HepG2 (cell line): ENCODE measurements around the gene ST8SIA6.

Experiments
- AGO2 ChIP-seq: fragments of 200-400 bp; formaldehyde crosslinking; optimal IDR thresholded peaks from 2 replicates; pipeline ENCODE3; 2017; ENCODE audit warnings: mild to moderate bottlenecking, low read depth, low read length, moderate library complexity
- CTCF ChIP-seq: sonication (generic); formaldehyde crosslinking; IDR thresholded peaks from 2 replicates; pipeline ENCODE4 v1.5.0; 2020; ENCODE audit warnings: mild to moderate bottlenecking, missing genetic modification reagents, moderate library complexity
- EED ChIP-seq: sonication (generic); formaldehyde crosslinking; IDR thresholded peaks from 2 replicates; pipeline ENCODE4 v1.5.0; 2020; ENCODE audit warnings: mild to moderate bottlenecking, missing genetic modification reagents
- POLR2AphosphoS5 ChIP-seq: IDR thresholded peaks from 2 replicates; pipeline ENCODE4 v1.6.1; 2012; ENCODE audit warnings: low read depth, low read length
- RAD21 ChIP-seq: fragments of 450-650 bp; formaldehyde crosslinking; IDR thresholded peaks from 2 replicates; pipeline ENCODE4 v1.5.0; 2020; ENCODE audit warnings: mild to moderate bottlenecking
- ZNF589 ChIP-seq: sonication (generic); formaldehyde crosslinking; conservative IDR thresholded peaks from 2 replicates; pipeline ENCODE4 v1.8.0; 2022; ENCODE audit warnings: mild to moderate bottlenecking, moderate library complexity, missing genetic modification reagents

DNA sequence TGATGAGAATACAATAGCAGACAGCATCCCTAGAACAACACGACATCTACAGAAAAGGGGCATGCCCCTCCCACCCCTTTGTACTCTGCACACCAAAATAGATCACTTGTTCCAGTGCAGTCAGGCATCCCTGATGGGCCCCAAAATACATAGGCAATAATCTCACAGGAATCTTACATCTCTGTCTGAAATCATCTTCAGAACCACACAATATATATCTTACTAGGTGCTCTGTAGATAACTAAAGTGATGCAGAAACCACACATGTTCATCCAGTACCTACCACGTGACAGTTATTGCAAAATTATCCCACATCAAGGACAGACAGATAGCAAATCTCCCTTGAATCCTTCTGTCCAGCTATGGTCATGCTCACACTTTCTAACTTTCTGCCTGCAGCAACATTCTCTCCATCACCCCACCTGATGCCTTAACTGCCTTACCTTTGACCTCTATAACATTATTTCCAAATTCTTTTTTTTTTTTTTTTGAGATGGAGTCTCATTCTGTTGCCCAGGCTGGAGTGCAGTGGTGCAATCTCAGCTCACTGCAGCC is 30.7 kb downstream of the ST8SIA6 start:
- TF ChIP-seq POLR2AphosphoS5 (no peak), AGO2 (no peak), CTCF (CRISPR knock-in tag) (no peak), ZNF589 (CRISPR knock-in tag) (no peak), RAD21 (no peak), EED (CRISPR knock-in tag) (no peak)
